Left lobe of liver (tissue), 2 donors: Measurements from ENCODE around the gene MUC2. TPM values are rescaled to one million over a fixed set of nuclear protein-coding genes. Genes with fewer than 3 reads are reported as not detected.

Experiments used
- ATAC-seq: fragments of 200-7000 bp; cut with Tn5 transposase; one replicate; pipeline ENCODE4 v1.9.1; 2020; ENCODE audit warnings: mild to moderate bottlenecking, moderate library complexity
- DNase-seq: peaks from one replicate; pipeline ENCODE4 v3.0.0-alpha.2; 2020; ENCODE audit warnings: low spot score
- total RNA-seq: library from RNA; stranded (reverse); gene quantifications from one replicate; pipeline ENCODE4 v1.2.1, GENCODE V29; 2021
- donor health status: DM: no; HTN: no; CAD: no; lungs with moderate emphysema.
- donor health status: DM: no; HTN: yes; CAD: no.

The MUC2 gene
- total RNA-seq, 1 donor from 2014 or later = 0.38 TPM

- no peak for DNase-seq
- ATAC-seq = no peak
Observed at GRCh38 chr11:1070594-1071462, 3.8 kb upstream of the MUC2 start.

GRCh38 chr11:1071571-1072115, 3.0 kb upstream of the MUC2 start:
- ATAC-seq (no peak), DNase-seq (no peak)

GRCh38 chr11:1072116-1072820, 2.4 kb upstream of the MUC2 start:
- ATAC-seq (no peak), DNase-seq (no peak)

GRCh38 chr11:1072821-1073231, 1.8 kb upstream of the MUC2 start:
- no peak for DNase-seq
- ATAC-seq = no peak

- peak; percentile 59 for DNase-seq
Observed at GRCh38 chr11:1073261-1073724, 1.4 kb upstream of the MUC2 start.

GRCh38 chr11:1073851-1074243, 827 bp upstream of the MUC2 start:
- DNase-seq (peak; percentile 26), ATAC-seq (no peak)

More at GRCh38 chr11:1073261-1073724, 1.4 kb upstream of the MUC2 start:
- ATAC-seq = peak; percentile 77

GRCh38 chr11:1075341-1075911, 752 bp downstream of the MUC2 start:
- ATAC-seq (no peak), DNase-seq (peak; percentile 42)

- ATAC-seq = no peak
- DNase-seq = peak; percentile 39
Observed at GRCh38 chr11:1076061-1076665, 1.5 kb downstream of the MUC2 start.

- no peak for ATAC-seq
Observed at GRCh38 chr11:1077033-1077416, 2.4 kb downstream of the MUC2 start.

GRCh38 chr11:1077417-1078119, 2.9 kb downstream of the MUC2 start:
- ATAC-seq (no peak), DNase-seq (no peak)

More at GRCh38 chr11:1077033-1077416, 2.4 kb downstream of the MUC2 start:
- no peak for DNase-seq

GRCh38 chr11:1078191-1078601, 3.5 kb downstream of the MUC2 start:
- DNase-seq = no peak
- ATAC-seq = no peak

- ATAC-seq (no peak), DNase-seq (no peak)
Observed at GRCh38 chr11:1081601-1082311, 7.1 kb downstream of the MUC2 start.

GRCh38 chr11:1082346-1082727, 7.7 kb downstream of the MUC2 start:
- DNase-seq (no peak), ATAC-seq (peak; percentile 15)

GRCh38 chr11:1082728-1083620, 8.3 kb downstream of the MUC2 start:
- DNase-seq (no peak), ATAC-seq (no peak)

- ATAC-seq = no peak
- DNase-seq = no peak
Observed at GRCh38 chr11:1083621-1084551, 9.2 kb downstream of the MUC2 start.

GRCh38 chr11:1084561-1085439, 10.1 kb downstream of the MUC2 start:
- ATAC-seq (no peak), DNase-seq (no peak)
